H9 (cell line): ENCODE data around the gene C20orf144. TPM values are rescaled to one million over a fixed set of nuclear protein-coding genes. Genes with fewer than 3 reads are reported as not detected.
A peak's percentile ranks its signal among the peaks of the same experiment; 100 is the strongest.

Experiments used
- DNase-seq: peaks from one replicate; pipeline ENCODE4 v3.0.0-alpha.2; 2017
- H2AFZ ChIP-seq: one replicate; pipeline ENCODE4 v1.6.1; 2013; ENCODE audit warnings: mild to moderate bottlenecking, low read length, control low read depth, moderate library complexity
- H2AK5ac ChIP-seq: 2 replicates; pipeline ENCODE4 v1.6.1; 2013; ENCODE audit warnings: low read length, control low read depth, mixed read lengths; ENCODE audit not compliant: insufficient read length
- H2BK120ac ChIP-seq: one replicate; pipeline ENCODE4 v1.6.1; 2013; ENCODE audit warnings: low read depth, mild to moderate bottlenecking, low read length, control low read depth, inconsistent platforms; ENCODE audit not compliant: poor library complexity, severe bottlenecking
- H2BK12ac ChIP-seq: 2 replicates; pipeline ENCODE4 v1.6.1; 2013; ENCODE audit warnings: low read length, control low read depth, mixed read lengths, low read depth; ENCODE audit not compliant: insufficient read length
- H2BK15ac ChIP-seq: 2 replicates; pipeline ENCODE4 v1.6.1; 2013; ENCODE audit warnings: low read depth, low read length, control low read depth
- H2BK20ac ChIP-seq: one replicate; pipeline ENCODE4 v1.6.1; 2013; ENCODE audit warnings: low read depth, mild to moderate bottlenecking, low read length, control low read depth, inconsistent platforms; ENCODE audit not compliant: poor library complexity, severe bottlenecking
- H2BK5ac ChIP-seq: 2 replicates; pipeline ENCODE4 v1.6.1; 2013; ENCODE audit warnings: low read length, control low read depth, mixed read lengths; ENCODE audit not compliant: insufficient read length
- H3K14ac ChIP-seq: 2 replicates; pipeline ENCODE4 v1.6.1; 2013; ENCODE audit warnings: low read length, control low read depth; ENCODE audit not compliant: insufficient read depth
- H3K18ac ChIP-seq: 2 replicates; pipeline ENCODE4 v1.6.1; 2013; ENCODE audit warnings: low read depth, mild to moderate bottlenecking, mixed read lengths, low read length, control low read depth; ENCODE audit not compliant: insufficient read length
- H3K23ac ChIP-seq: 2 replicates; pipeline ENCODE4 v1.6.1; 2013; ENCODE audit warnings: low read length, control low read depth, mixed read lengths, low read depth; ENCODE audit not compliant: insufficient read length
- H3K23me2 ChIP-seq: 2 replicates; pipeline ENCODE4 v1.6.1; 2013; ENCODE audit warnings: low read depth, mild to moderate bottlenecking, mixed read lengths, low read length, control low read depth; ENCODE audit not compliant: insufficient read length, poor library complexity, severe bottlenecking
- H3K27ac ChIP-seq: 2 replicates; pipeline ENCODE4 v1.5.1; 2013; ENCODE audit warnings: low read length, control low read depth, mixed read lengths, low read depth; ENCODE audit not compliant: insufficient read length
- H3K27me3 ChIP-seq: 2 replicates; pipeline ENCODE4 v1.6.1; 2013; ENCODE audit warnings: low read length, control low read depth, inconsistent platforms; ENCODE audit not compliant: insufficient read depth
- H3K4ac ChIP-seq: 2 replicates; pipeline ENCODE4 v1.6.1; 2013; ENCODE audit warnings: low read depth, mild to moderate bottlenecking, control low read depth, inconsistent platforms, low read length, moderate library complexity
- H3K4me1 ChIP-seq: 2 replicates; pipeline ENCODE4 v1.6.1; 2013; ENCODE audit warnings: low read length, control low read depth, inconsistent platforms; ENCODE audit not compliant: insufficient read depth
- H3K4me2 ChIP-seq: 2 replicates; pipeline ENCODE4 v1.6.1; 2013; ENCODE audit warnings: low read length, control low read depth, mixed read lengths; ENCODE audit not compliant: insufficient read length, insufficient read depth
- H3K56ac ChIP-seq: 2 replicates; pipeline ENCODE4 v1.6.1; 2013; ENCODE audit warnings: low read depth, mild to moderate bottlenecking, mixed read lengths, low read length, control low read depth; ENCODE audit not compliant: insufficient read length
- H3K79me1 ChIP-seq: 2 replicates; pipeline ENCODE4 v1.6.1; 2013; ENCODE audit warnings: low read depth, mild to moderate bottlenecking, moderate library complexity, low read length, control low read depth, inconsistent platforms; ENCODE audit not compliant: insufficient read depth, poor library complexity, severe bottlenecking
- H3K79me2 ChIP-seq: 2 replicates; pipeline ENCODE4 v1.6.1; 2013; ENCODE audit warnings: low read length, control low read depth, inconsistent platforms; ENCODE audit not compliant: insufficient read depth
- H3K9ac ChIP-seq: 2 replicates; pipeline ENCODE4 v1.6.1; 2013; ENCODE audit warnings: low read length, control low read depth, mixed read lengths; ENCODE audit not compliant: insufficient read length; ENCODE audit errors: extremely low read depth
- H3K9me3 ChIP-seq: one replicate; pipeline ENCODE4 v1.6.1; 2013; ENCODE audit warnings: low read depth, low read length, inconsistent platforms; ENCODE audit not compliant: control insufficient read depth
- H3T11ph ChIP-seq: one replicate; pipeline ENCODE4 v1.6.1; 2013; ENCODE audit warnings: mild to moderate bottlenecking, low read length, control low read depth, inconsistent platforms
- H4K20me1 ChIP-seq: one replicate; pipeline ENCODE4 v1.6.1; 2013; ENCODE audit not compliant: control insufficient read depth, insufficient read length, insufficient read depth
- H4K5ac ChIP-seq: 2 replicates; pipeline ENCODE4 v1.6.1; 2013; ENCODE audit warnings: low read depth, mild to moderate bottlenecking, mixed read lengths, low read length, control low read depth; ENCODE audit not compliant: insufficient read length
- H4K8ac ChIP-seq: replicated peaks from 2 replicates; pipeline ENCODE4 v1.6.1; 2013; ENCODE audit warnings: low read length, control low read depth, mixed read lengths, low read depth; ENCODE audit not compliant: insufficient read length
- H4K91ac ChIP-seq: 2 replicates; pipeline ENCODE4 v1.6.1; 2013; ENCODE audit warnings: low read depth, mild to moderate bottlenecking, moderate library complexity, mixed read lengths, low read length, control low read depth; ENCODE audit not compliant: insufficient read length
- H3K27ac Mint-ChIP-seq, 3 experiments: 2 replicates in 2 of 3; 3 replicates in 1 of 3; pipeline ENCODE4 v1.8.0; 2020 to 2021; ENCODE audit warnings: mixed read lengths in 3 of 3, mild to moderate bottlenecking in 1 of 3, moderate library complexity in 1 of 3
- H3K27me3 Mint-ChIP-seq: 2 replicates; pipeline ENCODE4 v1.8.0; 2021; ENCODE audit warnings: low read depth, mild to moderate bottlenecking, moderate library complexity, mixed read lengths
- H3K36me3 Mint-ChIP-seq, 3 experiments: 2 replicates in 2 of 3; 3 replicates in 1 of 3; pipeline ENCODE4 v1.8.0; 2020 to 2021; ENCODE audit warnings: low read depth in 3 of 3, mixed read lengths in 3 of 3; ENCODE audit not compliant: insufficient read depth in 1 of 3
- H3K4me1 Mint-ChIP-seq, 2 experiments: 2 replicates each; pipeline ENCODE4 v1.8.0; 2020; ENCODE audit warnings: mixed read lengths in 2 of 2
- H3K4me3 Mint-ChIP-seq, 2 experiments: 2 replicates in 1 of 2; 3 replicates in 1 of 2; pipeline ENCODE4 v1.8.0; 2020 to 2021; ENCODE audit warnings: mild to moderate bottlenecking in 2 of 2, mixed read lengths in 2 of 2, moderate library complexity in 1 of 2
- H3K9me3 Mint-ChIP-seq, 2 experiments: 2 replicates in 1 of 2; 3 replicates in 1 of 2; pipeline ENCODE4 v1.8.0; 2020; ENCODE audit warnings: mild to moderate bottlenecking in 2 of 2, mixed read lengths in 2 of 2, moderate library complexity in 1 of 2
- WGBS: extraction: QIAGEN DNeasy Blood & Tissue Kit; methylation state at CpG from one replicate; pipeline ENCODE4 v1.1.7; 2013; ENCODE audit warnings: missing lambda C conversion rate, low lambda C conversion rate, mixed read lengths; ENCODE audit not compliant: insufficient read length; ENCODE audit errors: extremely low coverage; 5-methylcytosine and 5-hydroxymethylcytosine counted together
- total RNA-seq: library from RNA; stranded (reverse); gene quantifications from 2 replicates; pipeline ENCODE4 v1.2.1, GENCODE V29; 2021
- TF ChIP-seq, protein P1 (sequence below): fragments of 200-600 bp; sonication (generic); conservative IDR thresholded peaks from 3 replicates; pipeline ENCODE4 v1.8.0; 2021; ENCODE audit warnings: antibody characterized with exemption, mild to moderate bottlenecking

Gene C20orf144
- total RNA-seq, 1 experiment from 2014 or later = 0.26 TPM

DNA sequence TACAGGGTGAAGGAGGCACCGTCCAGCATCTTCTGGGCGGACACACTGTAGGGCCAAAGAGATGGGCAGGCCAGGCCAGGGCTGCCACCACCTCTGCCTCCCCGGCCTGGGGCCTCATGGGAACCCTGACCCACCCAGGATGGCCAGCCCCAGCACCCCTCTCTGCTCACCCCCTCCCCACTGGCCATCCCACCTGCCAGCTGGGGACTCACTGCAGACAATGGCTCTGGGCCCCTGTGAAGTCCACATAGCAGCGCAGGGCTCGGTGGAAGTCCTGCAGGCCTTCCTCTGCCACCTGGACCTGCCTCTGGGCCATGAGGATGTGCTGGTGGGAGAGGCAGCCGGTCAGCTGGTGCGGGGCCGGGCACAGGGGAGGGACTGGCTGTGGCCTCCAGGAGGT is 3.6 kb upstream of the C20orf144 start:
- Histone ChIP-seq H2BK15ac (no peak overlapping the region), H2BK12ac (no peak overlapping the region), H2BK20ac (no peak overlapping the region), H3K4me2 (no peak overlapping the region), H3K56ac (no peak overlapping the region), H3T11ph (no peak overlapping the region), H4K91ac (no peak overlapping the region), H3K79me1 (no peaks in the 10 kb centered on the region), H3K79me2 (no peaks in the 10 kb centered on the region), H4K8ac (no peak overlapping the region), H2AK5ac (no peak overlapping the region), H2BK120ac (no peak overlapping the region), H3K14ac (no peak overlapping the region), H3K27ac (no peak overlapping the region), H3K4me1 (no peaks in the 10 kb centered on the region), H4K20me1 (no peaks in the 10 kb centered on the region), H3K9me3 (no peaks in the 10 kb centered on the region), H3K23ac (no peak overlapping the region), H3K18ac (no peak overlapping the region), H3K9ac (no peak overlapping the region), H4K5ac (no peak overlapping the region), H2AFZ (no peak overlapping the region), H3K4ac (no peak overlapping the region), H3K27me3 (no peaks in the 10 kb centered on the region), H2BK5ac (no peak overlapping the region), H3K23me2 (peaks cover 7% of the 10 kb centered on the region)
- TF ChIP-seq, protein P1, sequence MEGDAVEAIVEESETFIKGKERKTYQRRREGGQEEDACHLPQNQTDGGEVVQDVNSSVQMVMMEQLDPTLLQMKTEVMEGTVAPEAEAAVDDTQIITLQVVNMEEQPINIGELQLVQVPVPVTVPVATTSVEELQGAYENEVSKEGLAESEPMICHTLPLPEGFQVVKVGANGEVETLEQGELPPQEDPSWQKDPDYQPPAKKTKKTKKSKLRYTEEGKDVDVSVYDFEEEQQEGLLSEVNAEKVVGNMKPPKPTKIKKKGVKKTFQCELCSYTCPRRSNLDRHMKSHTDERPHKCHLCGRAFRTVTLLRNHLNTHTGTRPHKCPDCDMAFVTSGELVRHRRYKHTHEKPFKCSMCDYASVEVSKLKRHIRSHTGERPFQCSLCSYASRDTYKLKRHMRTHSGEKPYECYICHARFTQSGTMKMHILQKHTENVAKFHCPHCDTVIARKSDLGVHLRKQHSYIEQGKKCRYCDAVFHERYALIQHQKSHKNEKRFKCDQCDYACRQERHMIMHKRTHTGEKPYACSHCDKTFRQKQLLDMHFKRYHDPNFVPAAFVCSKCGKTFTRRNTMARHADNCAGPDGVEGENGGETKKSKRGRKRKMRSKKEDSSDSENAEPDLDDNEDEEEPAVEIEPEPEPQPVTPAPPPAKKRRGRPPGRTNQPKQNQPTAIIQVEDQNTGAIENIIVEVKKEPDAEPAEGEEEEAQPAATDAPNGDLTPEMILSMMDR = no peak
- DNase-seq = no peak
- Mint-ChIP-seq H3K36me3 (peaks cover 0 to 43% (median 4%) of the 10 kb centered on the region in 3 experiments; a peak in 6 of 7 replicates), H3K4me1 (peaks cover 23 to 24% of the 10 kb centered on the region in 2 experiments), H3K4me3 (no peak overlapping the region), H3K9me3 (no peaks in the 10 kb centered on the region; a peak in 1 of 5 replicates), H3K27me3 (no peaks in the 10 kb centered on the region), H3K27ac (0 out of 7 replicates have a peak overlapping the region, but pooled peaks of 1 of the 3 experiments have one; percentile 53)
- WGBS = no CpG with 5 or more reads among the region's 8 CpGs
